ENCODE data around the gene TMEM200B.
"Not testable (repeated sequence)": the region's sequence is repeated elsewhere in the genome, so short reads cannot be mapped to it uniquely, and the experiment has no call there.

The TMEM200B gene

GRCh38 chr1:29133861-29134694, 10.4 kb upstream of the TMEM200B start:
- no peak for DNase-seq

GRCh38 chr1:29131056-29131455, 7.4 kb upstream of the TMEM200B start:
- not testable (repeated sequence) for DNase-seq

- DNase-seq, result no peak
Observed at GRCh38 chr1:29129916-29130315, 6.2 kb upstream of the TMEM200B start.

- DNase-seq, result no peak
Observed at GRCh38 chr1:29128739-29129138, 5.0 kb upstream of the TMEM200B start.

- DNase-seq, result no peak
Observed at GRCh38 chr1:29126198-29126597, 2.5 kb upstream of the TMEM200B start.

- no peak for DNase-seq
Observed at GRCh38 chr1:29125788-29126187, 2.1 kb upstream of the TMEM200B start.

GRCh38 chr1:29125237-29125641, 1.5 kb upstream of the TMEM200B start:
- no peak for DNase-seq

- DNase-seq, result peak; percentile 62
Observed at GRCh38 chr1:29124366-29125236, 898 bp upstream of the TMEM200B start.

GRCh38 chr1:29123053-29123886, 433 bp downstream of the TMEM200B start:
- no peak for DNase-seq

- no peak for DNase-seq
Observed at GRCh38 chr1:29122682-29123052, 1.0 kb downstream of the TMEM200B start.

GRCh38 chr1:29121936-29122681, 1.6 kb downstream of the TMEM200B start:
- DNase-seq, result no peak

- no peak for DNase-seq
Observed at GRCh38 chr1:29121516-29121935, 2.2 kb downstream of the TMEM200B start.

GRCh38 chr1:29120947-29121485, 2.7 kb downstream of the TMEM200B start:
- peak; percentile 78 for DNase-seq

- no peak for DNase-seq
Observed at GRCh38 chr1:29120367-29120766, 3.3 kb downstream of the TMEM200B start.

- DNase-seq, result no peak
Observed at GRCh38 chr1:29119121-29119929, 4.4 kb downstream of the TMEM200B start.

GRCh38 chr1:29117381-29117780, 6.3 kb downstream of the TMEM200B start:
- DNase-seq, result no peak

- DNase-seq, result no peak
Observed at GRCh38 chr1:29114654-29115053, 9.0 kb downstream of the TMEM200B start.

GRCh38 chr1:29113413-29114117, 10.1 kb downstream of the TMEM200B start:
- DNase-seq, result no peak

GRCh38 chr1:29112705-29113412, 10.8 kb downstream of the TMEM200B start:
- no peak for DNase-seq

- not testable (repeated sequence) for DNase-seq
Observed at GRCh38 chr1:29108041-29108440, 15.7 kb downstream of the TMEM200B start.
